ENCODE results near the gene KCNK17.

The KCNK17 gene

DNA sequence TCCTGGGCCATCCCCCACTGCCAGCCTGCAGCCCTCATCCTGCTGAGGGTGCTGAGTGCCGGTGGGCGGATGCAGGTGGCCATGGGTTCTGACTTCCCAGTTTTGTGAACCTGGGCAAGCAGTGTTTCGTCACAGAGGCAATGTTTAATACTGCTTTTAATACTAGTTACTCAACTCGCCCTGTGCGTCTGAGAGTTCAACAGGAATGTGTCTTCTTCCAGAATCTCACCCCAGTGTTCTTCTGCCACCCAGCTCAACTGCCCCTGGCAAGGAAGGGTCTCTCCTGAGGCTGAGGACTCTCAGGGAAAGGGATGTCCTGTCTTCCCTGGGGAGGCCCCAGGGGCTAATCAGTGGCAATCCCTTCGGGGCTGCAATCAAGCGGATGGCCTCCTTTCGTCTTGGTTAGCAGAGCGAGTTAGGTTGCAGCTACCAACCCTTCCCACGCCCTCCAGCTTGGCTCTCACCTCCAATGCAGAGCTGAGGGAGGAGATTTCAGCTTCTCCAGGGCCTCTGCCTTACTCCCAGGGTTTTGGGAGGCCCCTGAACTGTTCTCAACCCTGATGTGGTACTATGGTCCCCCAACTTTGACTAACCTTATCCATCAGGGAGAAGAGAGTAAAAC is 6.3 kb upstream of the KCNK17 start:
- Histone ChIP-seq H3K27me3 (replicated peaks) (peaks cover under 1% of the 10 kb centered on the region), H3K4me3 (ENCODE audit: low read depth, low read length) (no peak overlapping the region), H3K27ac (no peak overlapping the region), H3K36me3 (replicated peaks) (no peaks in the 10 kb centered on the region)
- in situ Hi-C loops (cut with HindIII; ENCODE audit: low pct_ligation_motif_present, low sequenced_read_pairs), result no loop called here
- no peak for TF ChIP-seq CTCF (IDR thresholded peaks at IDR 0.05; ENCODE audit: low read depth, low read length, missing control alignments)
- no peak for DNase-seq

DNA sequence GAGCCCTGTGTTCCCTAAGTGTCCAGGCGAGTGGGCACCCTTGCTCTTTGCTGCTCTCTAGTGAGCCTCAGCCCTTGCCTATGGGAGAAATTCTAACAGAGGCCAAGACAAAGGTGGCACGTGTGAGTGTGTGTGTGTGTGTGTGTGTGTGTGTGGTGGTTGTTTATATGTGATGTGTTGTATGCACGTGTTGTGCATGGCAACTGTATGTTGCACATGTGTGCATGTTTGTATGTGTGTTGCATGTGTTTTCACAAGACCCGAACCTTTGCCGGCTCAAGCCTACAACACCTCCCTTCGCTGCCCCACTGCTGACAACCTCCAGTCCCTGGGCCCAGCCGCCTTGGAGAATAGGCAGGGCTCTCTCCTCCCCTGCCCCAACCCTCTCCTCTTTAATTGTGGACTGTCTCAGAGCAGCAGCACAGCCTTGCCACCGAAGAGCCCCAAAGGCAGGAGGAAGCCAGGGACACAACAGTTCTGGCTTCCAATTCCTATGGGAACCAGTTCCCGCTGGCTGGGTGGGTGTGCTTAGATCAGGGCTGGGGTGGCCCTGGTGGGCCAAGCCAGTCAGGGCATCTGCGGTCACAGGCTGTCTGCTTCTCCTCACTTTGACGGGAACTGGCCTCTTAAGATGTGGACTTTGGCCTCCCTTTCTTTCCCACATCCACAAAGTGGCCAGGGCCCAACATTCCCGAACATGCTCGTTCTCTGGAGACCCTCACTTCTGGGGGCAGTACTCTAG is 5.6 kb upstream of the KCNK17 start:
- no peak overlapping the region for H3K27ac ChIP-seq
- H3K27me3 ChIP-seq (replicated peaks), result peaks cover 8% of the 10 kb centered on the region
- no peak overlapping the region for H3K4me3 ChIP-seq (ENCODE audit: low read depth, low read length)
- no peaks in the 10 kb centered on the region for H3K36me3 ChIP-seq (replicated peaks)
- in situ Hi-C loops (cut with HindIII; ENCODE audit: low pct_ligation_motif_present, low sequenced_read_pairs), result no loop called here
- no peak for DNase-seq
- no peak for TF ChIP-seq CTCF (IDR thresholded peaks at IDR 0.05; ENCODE audit: low read depth, low read length, missing control alignments)

GRCh38 chr6:39317256-39317655 is 3.0 kb upstream of the KCNK17 start:
- TF ChIP-seq CTCF (IDR thresholded peaks at IDR 0.05; ENCODE audit: low read depth, low read length, missing control alignments), result no peak
- Histone ChIP-seq H3K36me3 (replicated peaks) (no peaks in the 10 kb centered on the region), H3K27ac (no peak overlapping the region), H3K4me3 (ENCODE audit: low read depth, low read length) (no peak overlapping the region), H3K27me3 (replicated peaks) (peaks cover 31% of the 10 kb centered on the region)
- DNase-seq, result no peak
- in situ Hi-C loops (cut with HindIII; ENCODE audit: low pct_ligation_motif_present, low sequenced_read_pairs), result no loop called here

GRCh38 chr6:39313526-39314272 is 520 bp downstream of the KCNK17 start:
- no peak for DNase-seq
- H3K4me3 ChIP-seq (ENCODE audit: low read depth, low read length), result no peak overlapping the region
- H3K27ac ChIP-seq, result no peak overlapping the region
- TF ChIP-seq CTCF (IDR thresholded peaks at IDR 0.05; ENCODE audit: low read depth, low read length, missing control alignments), result no peak
- no peaks in the 10 kb centered on the region for H3K36me3 ChIP-seq (replicated peaks)
- H3K27me3 ChIP-seq (replicated peaks), result peaks cover 37% of the 10 kb centered on the region
- in situ Hi-C loops (cut with HindIII; ENCODE audit: low pct_ligation_motif_present, low sequenced_read_pairs), result no loop called here

DNA sequence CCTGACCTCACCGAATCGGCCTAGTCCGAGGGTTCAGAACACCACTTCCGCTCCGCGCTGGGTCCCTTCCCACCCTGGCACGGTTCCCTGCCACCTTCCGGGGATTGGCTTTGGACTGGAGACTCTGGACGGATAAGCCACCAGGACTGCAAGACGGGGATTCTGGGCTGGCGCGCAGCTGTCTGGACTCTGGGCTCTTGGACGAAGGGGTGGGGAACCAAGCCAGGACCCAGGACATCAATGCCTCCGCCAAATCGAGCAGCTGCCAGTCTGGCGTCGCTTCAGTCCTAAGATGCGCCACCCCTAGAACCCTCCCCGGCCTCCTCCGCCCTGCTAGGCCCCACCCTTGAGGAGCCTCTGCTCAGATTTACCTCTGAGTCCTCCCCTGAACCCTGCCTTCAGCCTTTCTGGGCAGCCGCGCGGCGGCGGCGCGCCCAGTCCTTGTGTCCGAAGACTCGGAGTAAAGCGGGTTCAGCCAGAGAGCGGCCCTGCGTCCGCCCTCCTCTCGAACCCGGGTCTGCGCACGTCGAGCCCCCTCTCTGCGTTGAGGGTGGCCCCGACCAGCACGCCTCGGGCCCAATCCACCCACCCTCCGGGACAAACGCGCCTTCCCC is 1.2 kb downstream of the KCNK17 start:
- Histone ChIP-seq H3K27me3 (replicated peaks) (peaks cover 37% of the 10 kb centered on the region), H3K4me3 (ENCODE audit: low read depth, low read length) (no peak overlapping the region), H3K27ac (no peak overlapping the region), H3K36me3 (replicated peaks) (no peaks in the 10 kb centered on the region)
- in situ Hi-C loops (cut with HindIII; ENCODE audit: low pct_ligation_motif_present, low sequenced_read_pairs), result no loop called here
- TF ChIP-seq CTCF (IDR thresholded peaks at IDR 0.05; ENCODE audit: low read depth, low read length, missing control alignments), result no peak
- DNase-seq, result no peak
